NOMO-1 treated with dmso at 0.1 percent for 144 hours (cell line): ENCODE measurements around the gene VPS41.
A peak's percentile ranks its signal among the peaks of the same experiment; 100 is the strongest.
"Not testable (repeated sequence)": the region's sequence is repeated elsewhere in the genome, so short reads cannot be mapped to it uniquely, and the experiment has no call there.

Source experiments
- DNase-seq: peaks from one replicate; lab custom pipeline; 2025; ENCODE audit not compliant: unreplicated experiment; lab: John Stamatoyannopoulos, UW

Gene VPS41

GRCh38 chr7:38855867-38856266, 53.1 kb downstream of the VPS41 start:
- no peak for DNase-seq

GRCh38 chr7:38855386-38855785, 53.6 kb downstream of the VPS41 start:
- peak; percentile 9 for DNase-seq

GRCh38 chr7:38854947-38855346, 54.0 kb downstream of the VPS41 start:
- not testable (repeated sequence) for DNase-seq

DNA sequence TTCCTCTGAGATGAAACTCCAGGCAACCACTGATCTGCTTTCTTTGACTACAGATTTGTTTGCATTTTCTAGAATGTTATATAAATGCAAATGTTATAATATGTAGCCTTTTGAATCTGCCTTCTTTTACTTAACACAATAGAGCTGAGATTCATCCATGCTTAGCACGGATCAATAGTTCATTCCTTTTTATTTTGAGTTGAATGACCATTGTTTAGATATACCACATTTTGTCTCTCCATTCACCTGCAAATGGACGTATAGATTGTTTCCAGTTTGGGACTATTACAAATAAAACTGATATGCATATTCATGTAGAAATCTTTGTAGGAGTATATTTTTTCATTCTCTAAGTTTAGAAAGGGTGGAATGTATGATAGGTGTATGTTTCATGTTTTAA, 57.7 kb downstream of the VPS41 start:
- DNase-seq, result no peak

- no peak for DNase-seq
These were observed 62.7 kb downstream of the VPS41 start for GRCh38 chr7:38846280-38846679.

- no peak for DNase-seq
These were observed 63.9 kb downstream of the VPS41 start for GRCh38 chr7:38844952-38845563.

- DNase-seq, result no peak
These were observed 66.2 kb downstream of the VPS41 start for GRCh38 chr7:38842746-38843145.

- no peak for DNase-seq
These were observed 68.1 kb downstream of the VPS41 start for GRCh38 chr7:38840736-38841460.

GRCh38 chr7:38839851-38840250, 69.1 kb downstream of the VPS41 start:
- DNase-seq, result no peak

GRCh38 chr7:38838725-38839385, 70.1 kb downstream of the VPS41 start:
- no peak for DNase-seq

GRCh38 chr7:38834357-38834756, 74.6 kb downstream of the VPS41 start:
- DNase-seq, result no peak

GRCh38 chr7:38833329-38833728, 75.7 kb downstream of the VPS41 start:
- DNase-seq, result no peak

DNA sequence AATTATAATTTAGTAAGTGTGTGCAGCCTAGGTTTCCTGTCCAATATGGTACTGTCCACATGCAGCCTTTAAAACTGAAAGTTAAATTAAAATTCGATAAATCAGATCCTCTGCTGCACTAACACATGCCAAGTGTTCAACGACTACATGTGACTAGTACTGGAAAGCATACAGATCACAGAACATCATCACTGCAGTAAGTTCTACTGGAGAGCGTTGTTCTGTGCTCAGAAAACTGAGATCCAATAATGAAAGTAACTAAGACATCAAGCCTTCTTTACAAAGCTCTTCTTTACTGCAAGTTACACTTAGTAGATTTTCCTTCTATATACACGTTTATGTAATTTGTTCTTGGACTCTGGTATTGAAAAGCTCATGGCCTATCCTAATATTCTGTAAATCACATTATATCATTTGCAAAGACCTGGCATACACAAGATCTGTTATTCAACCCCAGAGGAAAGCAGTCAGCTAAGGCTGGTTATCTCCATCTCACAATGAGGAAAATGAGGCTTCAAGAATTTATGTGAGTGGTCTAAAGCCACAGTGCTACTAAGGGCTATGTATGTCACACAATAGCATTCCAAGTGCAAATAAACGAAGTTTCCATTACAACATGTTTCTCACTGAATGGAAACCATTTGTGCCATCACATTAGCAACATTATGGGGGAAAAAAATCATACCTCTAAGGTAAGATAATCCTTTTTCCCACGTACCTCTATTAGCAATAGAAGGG, 77.6 kb downstream of the VPS41 start:
- no peak for DNase-seq

DNA sequence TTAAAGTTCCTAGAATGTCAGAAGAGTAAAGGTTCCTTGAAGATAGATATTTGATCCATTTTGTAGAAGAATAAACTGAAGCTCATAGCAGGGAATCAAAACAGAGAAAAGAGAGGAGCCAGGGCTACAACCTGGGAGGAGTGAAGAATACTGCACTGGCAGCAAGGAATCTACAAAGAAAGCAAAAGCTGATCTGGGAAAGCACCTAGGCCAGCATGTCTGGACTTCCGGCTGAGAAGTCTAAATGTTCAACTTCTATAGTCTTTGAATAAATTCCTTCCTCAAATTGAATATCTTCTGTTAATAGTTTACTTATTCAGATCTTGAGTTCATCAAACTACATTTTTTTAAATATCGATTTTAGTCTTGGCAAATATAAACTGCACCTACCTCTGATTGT, 78.2 kb downstream of the VPS41 start:
- DNase-seq, result no peak

- no peak for DNase-seq
These were observed 79.4 kb downstream of the VPS41 start for GRCh38 chr7:38829488-38830165.

DNA sequence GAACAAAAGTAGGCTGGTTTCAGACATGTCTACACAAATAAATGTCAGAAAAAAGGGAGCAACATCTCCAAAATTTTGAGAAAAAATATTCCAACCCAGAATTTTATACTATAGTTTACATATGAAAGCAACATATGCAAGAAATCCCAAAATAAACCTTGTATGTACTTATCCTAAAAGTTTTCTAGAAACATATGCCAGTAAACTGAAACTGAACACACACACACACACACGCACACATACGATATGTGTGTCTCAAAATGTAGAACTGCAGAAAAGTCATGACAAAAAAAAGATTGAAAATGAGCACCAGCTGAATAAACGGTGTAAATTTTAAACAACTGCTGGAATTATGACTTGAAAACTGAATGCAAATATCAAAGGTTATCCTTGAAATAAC, 81.0 kb downstream of the VPS41 start:
- no peak for DNase-seq

GRCh38 chr7:38825721-38826440, 83.1 kb downstream of the VPS41 start:
- DNase-seq, result no peak

- no peak for DNase-seq
These were observed 84.0 kb downstream of the VPS41 start for GRCh38 chr7:38824948-38825347.

DNA sequence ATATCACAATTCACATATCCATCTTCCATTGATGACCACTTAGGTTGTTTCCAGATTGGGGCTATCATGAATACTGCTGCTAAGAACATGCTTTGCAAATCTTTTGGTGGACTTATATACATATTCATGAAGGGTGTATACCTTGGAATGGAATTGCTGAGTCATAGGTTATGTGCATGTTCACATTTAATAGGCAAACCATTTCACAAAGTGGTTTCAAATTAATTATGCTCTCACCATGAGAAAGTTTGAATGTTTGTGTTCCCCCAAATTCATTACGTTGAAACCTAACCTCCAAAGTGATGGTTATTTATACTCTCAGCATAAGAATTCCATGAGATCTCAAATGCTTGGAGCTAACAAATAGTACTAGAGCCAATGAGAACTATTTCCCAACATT, 86.4 kb downstream of the VPS41 start:
- no peak for DNase-seq

- no peak for DNase-seq
These were observed 88.4 kb downstream of the VPS41 start for GRCh38 chr7:38820571-38820970.
